GM21515 (cell line): ENCODE data around the gene PPRC1.
"Not testable (repeated sequence)": the region's sequence is repeated elsewhere in the genome, so short reads cannot be mapped to it uniquely, and the experiment has no call there.

Source experiments
- ATAC-seq: cut with Tn5 transposase; IDR thresholded peaks from one replicate; pipeline ENCODE4 v1.9.1; 2021; ENCODE audit not compliant: unreplicated experiment

The PPRC1 gene

GRCh38 chr10:102188941-102189898 is 56.4 kb downstream of the PPRC1 start:
- not testable (repeated sequence) for ATAC-seq

- ATAC-seq, result no peak
Measured at GRCh38 chr10:102191956-102192355, 59.1 kb downstream of the PPRC1 start.

GRCh38 chr10:102195296-102195870 is 62.5 kb downstream of the PPRC1 start:
- no peak for ATAC-seq

GRCh38 chr10:102196893-102197292 is 64.1 kb downstream of the PPRC1 start:
- no peak for ATAC-seq

GRCh38 chr10:102198027-102198426 is 65.2 kb downstream of the PPRC1 start:
- no peak for ATAC-seq
